BE2C (cell line): ENCODE data around the gene CDH23.

Source experiments
- DNase-seq: peaks from one replicate; pipeline ENCODE4 v3.0.0-alpha.2; 2020
- H3K27me3 ChIP-seq: fragments of 250-450 bp; sonication (Bioruptor Pico); 2 replicates; pipeline ENCODE4 v1.5.1; 2020; ENCODE audit warnings: mild to moderate bottlenecking
- H3K36me3 ChIP-seq: fragments of 250-450 bp; sonication (Bioruptor Pico); 2 replicates; pipeline ENCODE4 v1.5.1; 2020; ENCODE audit warnings: mild to moderate bottlenecking
- H3K4me1 ChIP-seq: fragments of 250-450 bp; sonication (Bioruptor Pico); 2 replicates; pipeline ENCODE4 v1.5.1; 2020
- H3K4me3 ChIP-seq: 2 replicates; pipeline ENCODE4 v1.5.1; 2011; ENCODE audit warnings: low read depth, low read length
- H3K9me3 ChIP-seq: fragments of 250-450 bp; sonication (Bioruptor Pico); 2 replicates; pipeline ENCODE4 v1.5.1; 2020
- TF ChIP-seq, protein P1 (sequence below): IDR thresholded peaks from 2 replicates; pipeline ENCODE4 v1.5.1; 2012; ENCODE audit warnings: mild to moderate bottlenecking, low read depth, low read length

CDH23 gene

GRCh38 chr10:71719042-71719441 lies 322.3 kb downstream of the CDH23 start:
- Histone ChIP-seq H3K9me3 (no peaks in the 10 kb centered on the region), H3K36me3 (no peaks in the 10 kb centered on the region), H3K27me3 (no peaks in the 10 kb centered on the region), H3K4me1 (no peaks in the 10 kb centered on the region), H3K4me3 (no peak overlapping the region)
- TF ChIP-seq, protein P1, sequence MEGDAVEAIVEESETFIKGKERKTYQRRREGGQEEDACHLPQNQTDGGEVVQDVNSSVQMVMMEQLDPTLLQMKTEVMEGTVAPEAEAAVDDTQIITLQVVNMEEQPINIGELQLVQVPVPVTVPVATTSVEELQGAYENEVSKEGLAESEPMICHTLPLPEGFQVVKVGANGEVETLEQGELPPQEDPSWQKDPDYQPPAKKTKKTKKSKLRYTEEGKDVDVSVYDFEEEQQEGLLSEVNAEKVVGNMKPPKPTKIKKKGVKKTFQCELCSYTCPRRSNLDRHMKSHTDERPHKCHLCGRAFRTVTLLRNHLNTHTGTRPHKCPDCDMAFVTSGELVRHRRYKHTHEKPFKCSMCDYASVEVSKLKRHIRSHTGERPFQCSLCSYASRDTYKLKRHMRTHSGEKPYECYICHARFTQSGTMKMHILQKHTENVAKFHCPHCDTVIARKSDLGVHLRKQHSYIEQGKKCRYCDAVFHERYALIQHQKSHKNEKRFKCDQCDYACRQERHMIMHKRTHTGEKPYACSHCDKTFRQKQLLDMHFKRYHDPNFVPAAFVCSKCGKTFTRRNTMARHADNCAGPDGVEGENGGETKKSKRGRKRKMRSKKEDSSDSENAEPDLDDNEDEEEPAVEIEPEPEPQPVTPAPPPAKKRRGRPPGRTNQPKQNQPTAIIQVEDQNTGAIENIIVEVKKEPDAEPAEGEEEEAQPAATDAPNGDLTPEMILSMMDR: no peak
- no peak for DNase-seq

GRCh38 chr10:71719464-71720201 lies 322.9 kb downstream of the CDH23 start, which contains the start of gene C10orf105:
C10orf105 (minus strand) TSS chr10:71719778; CDS start chr10:71716337, 3,441 bp downstream.
- H3K36me3 ChIP-seq: no peaks in the 10 kb centered on the region
- H3K9me3 ChIP-seq: no peaks in the 10 kb centered on the region
- DNase-seq: no peak
- H3K4me3 ChIP-seq: no peak within 1 kb of the TSS
- no peaks in the 10 kb centered on the region for H3K4me1 ChIP-seq
- H3K27me3 ChIP-seq: no peaks in the 10 kb centered on the region
- TF ChIP-seq, protein P1: no peak

GRCh38 chr10:71720288-71720687 lies 323.6 kb downstream of the CDH23 start:
- H3K4me1 ChIP-seq: peaks cover 1% of the 10 kb centered on the region
- TF ChIP-seq, protein P1: no peak
- H3K9me3 ChIP-seq: no peaks in the 10 kb centered on the region
- no peak for DNase-seq
- H3K27me3 ChIP-seq: no peaks in the 10 kb centered on the region
- H3K4me3 ChIP-seq: no peak overlapping the region
- H3K36me3 ChIP-seq: no peaks in the 10 kb centered on the region

DNA sequence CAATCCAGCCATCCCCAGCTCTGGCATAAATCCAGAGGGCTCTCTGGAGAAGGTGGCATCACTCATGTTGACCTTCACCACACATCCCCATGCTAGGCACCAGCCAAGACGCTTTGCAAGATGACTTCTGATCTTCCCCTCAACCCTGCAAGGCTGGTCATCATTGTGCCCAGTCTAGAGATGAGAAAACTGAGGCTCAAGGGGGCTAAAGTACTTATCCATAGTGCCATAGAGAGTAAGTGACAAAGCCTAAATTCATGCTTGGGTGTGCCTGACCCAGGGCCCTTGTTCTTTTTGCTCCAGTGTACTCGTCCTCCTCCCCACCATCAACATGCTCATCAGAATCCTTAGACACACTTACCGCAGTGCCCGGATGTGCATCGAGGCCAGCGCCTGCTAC lies 324.6 kb downstream of the CDH23 start:
- no peaks in the 10 kb centered on the region for H3K36me3 ChIP-seq
- H3K4me1 ChIP-seq: peaks cover 9% of the 10 kb centered on the region
- no peak for DNase-seq
- H3K27me3 ChIP-seq: no peaks in the 10 kb centered on the region
- TF ChIP-seq, protein P1: no peak
- no peak overlapping the region for H3K4me3 ChIP-seq
- no peaks in the 10 kb centered on the region for H3K9me3 ChIP-seq

GRCh38 chr10:71722849-71723248 lies 326.1 kb downstream of the CDH23 start:
- Histone ChIP-seq H3K9me3 (no peaks in the 10 kb centered on the region), H3K4me1 (peaks cover 23% of the 10 kb centered on the region), H3K36me3 (no peaks in the 10 kb centered on the region), H3K27me3 (no peaks in the 10 kb centered on the region), H3K4me3 (no peak overlapping the region)
- TF ChIP-seq, protein P1: no peak
- no peak for DNase-seq

DNA sequence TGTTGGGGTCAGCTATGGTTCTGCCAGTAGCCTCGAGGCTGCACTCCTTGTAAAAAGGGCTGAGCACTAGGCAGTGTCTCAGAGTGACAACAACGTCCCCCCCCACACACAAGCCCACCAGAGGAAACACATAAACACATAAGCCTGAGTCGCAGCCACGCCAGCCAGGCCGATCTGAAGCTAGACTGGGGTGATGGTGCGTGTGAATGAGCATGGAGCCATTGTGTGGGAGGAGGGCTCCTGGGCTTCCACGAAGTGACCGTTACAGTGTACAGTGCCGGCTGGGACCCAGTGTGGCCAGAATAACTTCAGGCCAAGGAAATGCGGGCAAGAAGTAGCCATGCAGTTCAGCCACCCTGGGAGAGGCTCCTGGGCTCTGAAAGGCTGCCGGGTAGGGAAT lies 326.6 kb downstream of the CDH23 start:
- TF ChIP-seq, protein P1: no peak
- no peaks in the 10 kb centered on the region for H3K27me3 ChIP-seq

More for the DNA sequence above, 326.6 kb downstream of the CDH23 start:
- H3K4me3 ChIP-seq: no peak overlapping the region
- DNase-seq: no peak
- H3K9me3 ChIP-seq: no peaks in the 10 kb centered on the region
- H3K36me3 ChIP-seq: no peaks in the 10 kb centered on the region
- peaks cover 27% of the 10 kb centered on the region for H3K4me1 ChIP-seq
